Dedifferentiated amniotic fluid mesenchymal stem cell (primary cell): ENCODE results near the gene NUDT10.
"Not testable (repeated sequence)": the region's sequence is repeated elsewhere in the genome, so short reads cannot be mapped to it uniquely, and the experiment has no call there.

Experiments
- DNase-seq: peaks from one replicate; pipeline ENCODE4 v3.0.0-alpha.2; 2016; ENCODE audit errors: extremely low spot score

The NUDT10 gene

GRCh38 chrX:51332188-51332942 lies at the start of gene NUDT10:
NUDT10 (plus strand) TSS chrX:51332822; CDS start chrX:51332966, 144 bp downstream.
- no peak for DNase-seq

GRCh38 chrX:51292421-51292820 lies 40.2 kb upstream of the NUDT10 start:
- no peak for DNase-seq

GRCh38 chrX:51296138-51296537 lies 36.5 kb upstream of the NUDT10 start:
- DNase-seq, result no peak

- no peak for DNase-seq
Observed at GRCh38 chrX:51316271-51316670, 16.4 kb upstream of the NUDT10 start.

- not testable (repeated sequence) for DNase-seq
Observed at GRCh38 chrX:51332943-51333785, 542 bp downstream of the NUDT10 start.

GRCh38 chrX:51334276-51334675 lies 1.7 kb downstream of the NUDT10 start:
- no peak for DNase-seq

GRCh38 chrX:51336584-51336983 lies 4.0 kb downstream of the NUDT10 start:
- peak; percentile 53 for DNase-seq

- DNase-seq, result no peak
Observed at GRCh38 chrX:51361251-51361650, 28.6 kb downstream of the NUDT10 start.

GRCh38 chrX:51376672-51377071 lies 44.0 kb downstream of the NUDT10 start:
- no peak for DNase-seq
